Kidney epithelial cell (primary cell): ENCODE data around the gene TMEM134. TPM values are rescaled to one million over a fixed set of nuclear protein-coding genes. Genes with fewer than 3 reads are reported as not detected.
"Not testable (repeated sequence)": the region's sequence is repeated elsewhere in the genome, so short reads cannot be mapped to it uniquely, and the experiment has no call there.

ENCODE experiments used
- DNase-seq: peaks from one replicate; pipeline ENCODE4 v3.0.0-alpha.2; 2010; ENCODE audit warnings: low read depth
- H3K27me3 ChIP-seq: 2 replicates; pipeline ENCODE4 v1.6.0; 2011; ENCODE audit warnings: low read length; ENCODE audit not compliant: control insufficient read depth, insufficient read depth
- H3K36me3 ChIP-seq: 2 replicates; pipeline ENCODE4 v1.5.1; 2011; ENCODE audit warnings: low read length; ENCODE audit not compliant: control insufficient read depth, insufficient read depth
- H3K4me3 ChIP-seq: 2 replicates; pipeline ENCODE4 v1.5.1; 2011; ENCODE audit warnings: low read depth, mild to moderate bottlenecking, control low read depth, low read length
- CTCF ChIP-seq: IDR thresholded peaks from 2 replicates; pipeline ENCODE4 v1.5.1; 2011; ENCODE audit warnings: mild to moderate bottlenecking, moderate library complexity, low read length, control low read depth, inconsistent platforms; ENCODE audit not compliant: insufficient read depth, poor library complexity, severe bottlenecking
- total RNA-seq: library from RNA; depleted of rRNA; stranded (reverse); fragments of >200 nt; gene quantifications from 2 replicates; pipeline ENCODE4 v1.2.3, GENCODE V29; 2015

Gene TMEM134
- total RNA-seq, 1 donor from 2014 or later = 102 TPM

- Histone ChIP-seq H3K27me3 (no peaks in the 10 kb centered on the region), H3K4me3 (no peak overlapping the region), H3K36me3 (peaks cover 5% of the 10 kb centered on the region)
- no peak for DNase-seq
- TF ChIP-seq CTCF = no peak
These were observed 20.3 kb upstream of the TMEM134 start for GRCh38 chr11:67489203-67489884.

GRCh38 chr11:67486481-67487195 lies 17.6 kb upstream of the TMEM134 start:
- TF ChIP-seq CTCF = no peak
- Histone ChIP-seq H3K36me3 (peaks cover 2% of the 10 kb centered on the region), H3K4me3 (no peak overlapping the region), H3K27me3 (no peaks in the 10 kb centered on the region)
- DNase-seq = no peak

GRCh38 chr11:67485873-67486361 lies 16.9 kb upstream of the TMEM134 start:
- DNase-seq, H3K27me3 ChIP-seq, H3K36me3 ChIP-seq, H3K4me3 ChIP-seq: not testable (repeated sequence)

- Histone ChIP-seq H3K27me3 (no peaks in the 10 kb centered on the region), H3K4me3 (no peak overlapping the region), H3K36me3 (peaks cover under 1% of the 10 kb centered on the region)
- no peak for DNase-seq
- no peak for TF ChIP-seq CTCF
These were observed 15.8 kb upstream of the TMEM134 start for GRCh38 chr11:67484847-67485311.

GRCh38 chr11:67483831-67484665 lies 15.0 kb upstream of the TMEM134 start:
- TF ChIP-seq CTCF = no peak
- Histone ChIP-seq H3K36me3 (no peaks in the 10 kb centered on the region), H3K4me3 (no peak overlapping the region), H3K27me3 (no peaks in the 10 kb centered on the region)
- no peak for DNase-seq
